Activated CD4-positive, alpha-beta T cell treated with anti-CD3 and anti-CD28 coated beads, Interleukin-2, amount 50 U/mL, for 16 hours (primary cell): ENCODE data around the gene CUX1.
"Not testable (repeated sequence)": the region's sequence is repeated elsewhere in the genome, so short reads cannot be mapped to it uniquely, and the experiment has no call there.

Source experiments
- DNase-seq: peaks from one replicate; pipeline ENCODE4 v3.0.0-alpha.2; 2020

CUX1 gene

GRCh38 chr7:101919363-101920115 lies 102.1 kb downstream of the CUX1 start:
- DNase-seq = no peak

GRCh38 chr7:101921061-101921460 lies 103.6 kb downstream of the CUX1 start:
- no peak for DNase-seq

- not testable (repeated sequence) for DNase-seq
Observed at GRCh38 chr7:101921546-101922489, 104.4 kb downstream of the CUX1 start.

GRCh38 chr7:101922631-101923601 lies 105.5 kb downstream of the CUX1 start:
- no peak for DNase-seq

- no peak for DNase-seq
Observed at GRCh38 chr7:101923602-101923985, 106.2 kb downstream of the CUX1 start.

- DNase-seq = peak; percentile 19
Observed at GRCh38 chr7:101924171-101924570, 106.7 kb downstream of the CUX1 start.

- DNase-seq = no peak
Observed at GRCh38 chr7:101926265-101926664, 108.8 kb downstream of the CUX1 start.

GRCh38 chr7:101927389-101927788 lies 110.0 kb downstream of the CUX1 start:
- no peak for DNase-seq

- DNase-seq = no peak
Observed at GRCh38 chr7:101927802-101928201, 110.4 kb downstream of the CUX1 start.

GRCh38 chr7:101929256-101929655 lies 111.8 kb downstream of the CUX1 start:
- DNase-seq = no peak

GRCh38 chr7:101929911-101930310 lies 112.5 kb downstream of the CUX1 start:
- not testable (repeated sequence) for DNase-seq

- no peak for DNase-seq
Observed at GRCh38 chr7:101932083-101932482, 114.7 kb downstream of the CUX1 start.

GRCh38 chr7:101933028-101933427 lies 115.6 kb downstream of the CUX1 start:
- DNase-seq = no peak

- DNase-seq = no peak
Observed at GRCh38 chr7:101933688-101934121, 116.3 kb downstream of the CUX1 start.

GRCh38 chr7:101934618-101935017 lies 117.2 kb downstream of the CUX1 start:
- DNase-seq = no peak

- no peak for DNase-seq
Observed at GRCh38 chr7:101935521-101936141, 118.2 kb downstream of the CUX1 start.

GRCh38 chr7:101936223-101936610 lies 118.8 kb downstream of the CUX1 start:
- no peak for DNase-seq

- no peak for DNase-seq
Observed at GRCh38 chr7:101936611-101937231, 119.3 kb downstream of the CUX1 start.

GRCh38 chr7:101937717-101938514 lies 120.5 kb downstream of the CUX1 start:
- no peak for DNase-seq

GRCh38 chr7:101939136-101939695 lies 121.8 kb downstream of the CUX1 start:
- no peak for DNase-seq

GRCh38 chr7:101940151-101940550 lies 122.7 kb downstream of the CUX1 start:
- no peak for DNase-seq
